HFF-Myc (cell line): ENCODE measurements around the gene HDAC10.

Source experiments
- DNase-seq: peaks from one replicate; pipeline ENCODE4 v3.0.0-alpha.2; 2011; ENCODE audit warnings: low read depth; ENCODE audit errors: extremely low read depth
- H3K4me3 ChIP-seq: replicated peaks from 2 replicates; pipeline ENCODE4 v1.5.1; 2011; ENCODE audit warnings: low read depth, mild to moderate bottlenecking, control low read depth, low read length
- TF ChIP-seq, protein P1 (sequence below): IDR thresholded peaks from 2 replicates; pipeline ENCODE4 v1.5.1; 2012; ENCODE audit warnings: mild to moderate bottlenecking, low read depth, low read length, control low read depth; ENCODE audit errors: missing control alignments

Gene HDAC10

GRCh38 chr22:50197856-50198623, 53.0 kb downstream of the HDAC10 start:
- no peak overlapping the region for H3K4me3 ChIP-seq
- no peak for DNase-seq
- TF ChIP-seq, protein P1, sequence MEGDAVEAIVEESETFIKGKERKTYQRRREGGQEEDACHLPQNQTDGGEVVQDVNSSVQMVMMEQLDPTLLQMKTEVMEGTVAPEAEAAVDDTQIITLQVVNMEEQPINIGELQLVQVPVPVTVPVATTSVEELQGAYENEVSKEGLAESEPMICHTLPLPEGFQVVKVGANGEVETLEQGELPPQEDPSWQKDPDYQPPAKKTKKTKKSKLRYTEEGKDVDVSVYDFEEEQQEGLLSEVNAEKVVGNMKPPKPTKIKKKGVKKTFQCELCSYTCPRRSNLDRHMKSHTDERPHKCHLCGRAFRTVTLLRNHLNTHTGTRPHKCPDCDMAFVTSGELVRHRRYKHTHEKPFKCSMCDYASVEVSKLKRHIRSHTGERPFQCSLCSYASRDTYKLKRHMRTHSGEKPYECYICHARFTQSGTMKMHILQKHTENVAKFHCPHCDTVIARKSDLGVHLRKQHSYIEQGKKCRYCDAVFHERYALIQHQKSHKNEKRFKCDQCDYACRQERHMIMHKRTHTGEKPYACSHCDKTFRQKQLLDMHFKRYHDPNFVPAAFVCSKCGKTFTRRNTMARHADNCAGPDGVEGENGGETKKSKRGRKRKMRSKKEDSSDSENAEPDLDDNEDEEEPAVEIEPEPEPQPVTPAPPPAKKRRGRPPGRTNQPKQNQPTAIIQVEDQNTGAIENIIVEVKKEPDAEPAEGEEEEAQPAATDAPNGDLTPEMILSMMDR: no peak

- no peak overlapping the region for H3K4me3 ChIP-seq
- no peak for DNase-seq
- TF ChIP-seq, protein P1: no peak
Measured at GRCh38 chr22:50197000-50197800, 53.9 kb downstream of the HDAC10 start.

- no peak for DNase-seq
- no peak overlapping the region for H3K4me3 ChIP-seq
- TF ChIP-seq, protein P1: no peak
Measured at GRCh38 chr22:50196256-50196655, 54.8 kb downstream of the HDAC10 start.
